Muscle of leg (tissue), 11 donors: Measurements from ENCODE around the gene SLC6A16. TPM values are rescaled to one million over a fixed set of nuclear protein-coding genes. Genes with fewer than 3 reads are reported as not detected.

Experiments
- DNase-seq: peaks from one replicate; pipeline ENCODE4 v3.0.0; 2013
- H3K27ac ChIP-seq: one replicate; pipeline ENCODE4 v1.5.1; 2013; ENCODE audit warnings: mild to moderate bottlenecking, low read length, control low read depth
- H3K27me3 ChIP-seq: one replicate; pipeline ENCODE4 v1.6.1; 2013; ENCODE audit warnings: low read length; ENCODE audit not compliant: control insufficient read depth, insufficient read depth
- H3K36me3 ChIP-seq: one replicate; pipeline ENCODE4 v1.6.1; 2013; ENCODE audit warnings: low read length; ENCODE audit not compliant: control insufficient read depth, insufficient read depth
- H3K4me1 ChIP-seq: one replicate; pipeline ENCODE4 v1.6.1; 2013; ENCODE audit warnings: low read length; ENCODE audit not compliant: control insufficient read depth, insufficient read depth
- H3K4me3 ChIP-seq: one replicate; pipeline ENCODE4 v1.5.1; 2013; ENCODE audit warnings: low read length, control low read depth
- H3K9me3 ChIP-seq: replicated peaks from 2 replicates; pipeline ENCODE4 v1.6.1; 2013; ENCODE audit warnings: low read depth, low read length; ENCODE audit not compliant: control insufficient read depth
- WGBS: methylation state at CpG from one replicate; pipeline ENCODE4 v1.1.5; 2013; ENCODE audit warnings: missing lambda C conversion rate; ENCODE audit not compliant: insufficient coverage; 5-methylcytosine and 5-hydroxymethylcytosine counted together
- polyA plus RNA-seq, 8 donors: library from polyadenylated mRNA; unstranded; fragments of 120-200 nt; gene quantifications; one replicate each; pipeline versions ENCODE4 v1.2.1 to v1.2.3, GENCODE V29; 2013; ENCODE audit warnings: inconsistent platforms in 1 of 8, low replicate concordance in 1 of 8; ENCODE audit not compliant: insufficient read length in 8 of 8, insufficient read depth in 1 of 8
- total RNA-seq: library from RNA; stranded (reverse); fragments of 120-200 nt; gene quantifications from one replicate; pipeline ENCODE4 v1.2.4, GENCODE V29; 2013

SLC6A16 gene
- total and polyA plus RNA-seq, 9 donors: 0.49 to 3.2 (median 1.1) TPM

GRCh38 chr19:49344505-49345423 is 19.8 kb upstream of the SLC6A16 start:
- 87% methylated on average over 11 of the region's 11 CpGs for WGBS
- DNase-seq: no peak
- Histone ChIP-seq H3K27me3 (peaks cover 2% of the 10 kb centered on the region), H3K36me3 (peaks cover 85% of the 10 kb centered on the region), H3K27ac (no peak overlapping the region), H3K4me1 (peaks cover 10% of the 10 kb centered on the region), H3K4me3 (no peak overlapping the region), H3K9me3 (no peaks in the 10 kb centered on the region)

- no peak for DNase-seq
- H3K36me3 ChIP-seq: peaks cover 71% of the 10 kb centered on the region
- no peaks in the 10 kb centered on the region for H3K9me3 ChIP-seq
- H3K27me3 ChIP-seq: peaks cover 16% of the 10 kb centered on the region
- no peak overlapping the region for H3K4me3 ChIP-seq
- peaks cover 26% of the 10 kb centered on the region for H3K4me1 ChIP-seq
- WGBS: no CpG with 5 or more reads among the region's 7 CpGs
- H3K27ac ChIP-seq: no peak overlapping the region
Measured at GRCh38 chr19:49343123-49343522, 18.1 kb upstream of the SLC6A16 start.

DNA sequence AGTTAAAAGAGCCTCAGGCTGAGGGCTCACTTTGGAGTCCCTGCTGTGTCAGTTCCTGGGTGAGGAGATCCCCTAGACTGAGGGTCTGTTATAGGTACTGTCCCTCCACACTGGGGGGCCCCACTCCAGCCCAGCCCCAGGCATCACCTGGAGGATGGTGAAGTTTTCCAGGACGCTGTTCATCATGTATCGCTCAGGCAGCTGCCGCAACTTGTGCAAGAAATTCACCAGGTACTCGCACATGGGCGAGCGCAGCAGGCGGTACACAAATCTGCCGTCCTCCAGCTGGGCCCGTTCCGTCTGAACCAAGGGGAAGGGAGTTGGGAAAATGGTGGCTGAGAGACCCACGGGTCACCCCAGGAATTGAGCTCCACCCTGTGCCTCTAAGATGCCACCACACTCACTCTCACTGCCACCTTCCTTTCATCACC is 17.3 kb upstream of the SLC6A16 start:
- 91% methylated on average over 7 of the region's 11 CpGs for WGBS

GRCh38 chr19:49340865-49341718 is 16.1 kb upstream of the SLC6A16 start:
- H3K4me1 ChIP-seq: peaks cover 26% of the 10 kb centered on the region
- H3K4me3 ChIP-seq: no peak overlapping the region
- H3K27me3 ChIP-seq: peaks cover 21% of the 10 kb centered on the region
- no peaks in the 10 kb centered on the region for H3K9me3 ChIP-seq
- DNase-seq: no peak
- 91% methylated on average over 7 of the region's 11 CpGs for WGBS
- H3K36me3 ChIP-seq: peaks cover 53% of the 10 kb centered on the region
- no peak overlapping the region for H3K27ac ChIP-seq

More for the DNA sequence above, 17.3 kb upstream of the SLC6A16 start:
- Histone ChIP-seq H3K27me3 (peaks cover 21% of the 10 kb centered on the region), H3K27ac (no peak overlapping the region), H3K4me1 (peaks cover 26% of the 10 kb centered on the region), H3K4me3 (no peak overlapping the region), H3K9me3 (no peaks in the 10 kb centered on the region), H3K36me3 (peaks cover 63% of the 10 kb centered on the region)
- no peak for DNase-seq

DNA sequence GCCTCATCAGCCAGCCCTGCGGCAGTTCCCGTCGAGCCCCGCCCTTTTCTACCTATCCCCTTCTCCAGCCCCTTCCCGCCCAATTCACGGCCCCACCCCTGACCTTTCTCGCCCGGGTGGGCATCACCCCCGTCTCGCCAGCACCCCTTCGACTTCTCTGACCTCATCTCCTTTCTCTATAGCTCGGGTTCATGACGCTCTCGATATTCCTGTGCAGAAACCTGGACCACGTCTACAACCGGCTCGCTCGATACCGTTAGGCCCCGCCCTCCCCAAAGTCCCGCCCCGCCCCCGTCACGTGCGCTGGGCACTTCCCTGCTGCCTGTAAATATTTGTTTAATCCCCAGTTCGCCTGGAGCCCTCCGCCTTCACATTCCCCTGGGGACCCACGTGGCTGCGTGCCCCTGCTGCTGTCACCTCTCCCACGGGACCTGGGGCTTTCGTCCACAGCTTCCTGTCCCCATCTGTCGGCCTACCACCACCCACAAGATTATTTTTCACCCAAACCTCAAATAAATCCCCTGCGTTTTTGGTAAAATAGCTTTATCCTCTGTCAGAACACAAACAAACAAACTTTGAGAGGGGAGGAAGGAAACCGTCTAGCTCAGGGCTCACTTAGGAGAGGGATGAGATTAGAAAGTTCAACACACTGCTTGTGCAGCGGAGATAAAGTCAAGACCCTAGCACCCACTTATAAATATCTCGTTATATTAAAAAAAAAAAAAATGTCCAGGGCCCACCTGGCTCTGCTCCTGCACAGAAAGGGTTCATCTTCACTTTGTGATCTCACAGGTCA is 15.3 kb upstream of the SLC6A16 start:
- H3K27me3 ChIP-seq: peaks cover 21% of the 10 kb centered on the region
- H3K9me3 ChIP-seq: no peaks in the 10 kb centered on the region
- 7% methylated on average over 32 of the region's 36 CpGs for WGBS
- peak; percentile 60 for DNase-seq
- peak overlapping the region; percentile 67 for H3K27ac ChIP-seq
- no peak overlapping the region for H3K4me3 ChIP-seq
- peaks cover 26% of the 10 kb centered on the region for H3K4me1 ChIP-seq
- H3K36me3 ChIP-seq: peaks cover 48% of the 10 kb centered on the region

DNA sequence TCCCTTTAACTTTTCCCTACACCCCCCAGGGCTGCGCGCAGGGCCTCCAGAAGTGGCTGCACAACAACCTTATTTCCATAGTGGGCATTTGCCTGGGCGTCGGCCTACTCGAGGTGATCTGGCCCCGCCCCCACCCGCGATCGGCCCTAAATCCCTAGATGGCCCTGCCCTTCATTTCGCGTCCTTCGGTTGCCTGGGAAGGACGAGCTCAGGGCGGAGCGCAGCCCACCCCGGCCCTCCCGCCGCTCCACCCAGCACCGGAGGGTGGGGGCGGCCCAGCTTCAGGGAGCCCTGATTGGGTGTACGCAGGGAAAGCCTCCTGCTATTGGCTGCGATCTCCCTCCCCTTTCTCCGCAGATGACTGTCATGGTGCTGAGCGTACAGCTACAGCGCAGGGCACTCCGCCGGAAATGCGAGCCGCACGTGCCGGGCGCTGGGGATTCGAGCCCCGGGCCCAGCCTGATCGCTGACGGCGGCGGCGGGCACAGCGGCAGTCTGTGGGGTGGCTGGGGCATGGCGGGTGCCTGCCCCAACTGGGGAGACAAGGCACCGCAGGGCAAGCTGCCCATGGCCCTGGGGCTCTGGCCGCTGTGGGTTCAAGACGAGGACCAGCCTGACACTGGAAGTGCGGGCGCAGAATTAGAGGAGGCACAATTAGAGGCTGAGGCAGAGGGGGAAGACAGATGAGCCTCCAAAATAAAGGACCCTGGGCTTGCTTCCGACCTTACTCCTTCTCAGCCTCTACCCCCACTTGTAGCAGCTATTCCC is 14.5 kb upstream of the SLC6A16 start:
- peaks cover 21% of the 10 kb centered on the region for H3K27me3 ChIP-seq
- H3K4me3 ChIP-seq: peak overlapping the region; percentile 27
- H3K4me1 ChIP-seq: peaks cover 26% of the 10 kb centered on the region
- peak overlapping the region; percentile 67 for H3K27ac ChIP-seq
- DNase-seq: peak; percentile 97
- 9% methylated on average over 44 of the region's 47 CpGs for WGBS
- H3K36me3 ChIP-seq: peaks cover 41% of the 10 kb centered on the region
- no peaks in the 10 kb centered on the region for H3K9me3 ChIP-seq

DNA sequence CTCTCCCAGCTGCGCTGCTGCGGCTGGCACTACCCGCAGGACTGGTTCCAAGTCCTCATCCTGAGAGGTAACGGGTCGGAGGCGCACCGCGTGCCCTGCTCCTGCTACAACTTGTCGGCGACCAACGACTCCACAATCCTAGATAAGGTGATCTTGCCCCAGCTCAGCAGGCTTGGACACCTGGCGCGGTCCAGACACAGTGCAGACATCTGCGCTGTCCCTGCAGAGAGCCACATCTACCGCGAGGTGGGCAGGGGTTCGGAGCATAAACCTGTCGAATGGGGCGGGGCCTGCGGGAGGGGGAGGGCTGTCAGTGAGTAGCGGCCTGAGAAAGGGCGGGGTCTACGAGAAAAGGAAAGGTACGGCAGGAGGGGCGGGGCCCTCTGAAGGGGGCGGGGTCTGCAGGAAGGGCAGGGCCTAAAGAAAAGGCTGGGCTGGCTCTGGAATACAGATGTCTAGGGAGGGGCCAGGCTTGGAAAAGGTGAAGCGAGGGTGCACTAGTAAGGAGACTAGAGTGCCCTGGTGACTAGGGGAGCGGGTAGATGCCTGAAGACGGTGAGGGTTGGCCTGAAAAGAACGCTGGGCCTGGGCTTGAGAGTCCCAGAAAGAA is 13.8 kb upstream of the SLC6A16 start:
- 7% methylated on average over 26 of the region's 30 CpGs for WGBS
- Histone ChIP-seq H3K9me3 (no peaks in the 10 kb centered on the region), H3K36me3 (peaks cover 34% of the 10 kb centered on the region), H3K27me3 (peaks cover 21% of the 10 kb centered on the region), H3K4me3 (peak overlapping the region; percentile 27), H3K4me1 (peaks cover 26% of the 10 kb centered on the region), H3K27ac (no peak overlapping the region)
- DNase-seq: peak; percentile 62

GRCh38 chr19:49338023-49338677 is 13.2 kb upstream of the SLC6A16 start:
- H3K27me3 ChIP-seq: peaks cover 21% of the 10 kb centered on the region
- 13% methylated on average over 34 of the region's 34 CpGs for WGBS
- no peaks in the 10 kb centered on the region for H3K9me3 ChIP-seq
- DNase-seq: peak; percentile 25
- peaks cover 30% of the 10 kb centered on the region for H3K36me3 ChIP-seq
- peaks cover 26% of the 10 kb centered on the region for H3K4me1 ChIP-seq
- no peak overlapping the region for H3K27ac ChIP-seq
- no peak overlapping the region for H3K4me3 ChIP-seq
